Liver (tissue), 9 donors: Measurements from ENCODE around the gene SULT2A1. TPM values are rescaled to one million over a fixed set of nuclear protein-coding genes. Genes with fewer than 3 reads are reported as not detected.
"Not testable (repeated sequence)": the region's sequence is repeated elsewhere in the genome, so short reads cannot be mapped to it uniquely, and the experiment has no call there.

Experiments used
- DNase-seq: peaks from one replicate; pipeline ENCODE4 v3.0.0-alpha.2; 2017; ENCODE audit warnings: low spot score
- H3K27ac ChIP-seq, 2 donors: one replicate each; pipeline ENCODE4 v1.7.0; 2013; ENCODE audit warnings: inconsistent platforms in 2 of 2, low read length in 2 of 2, control low read depth in 1 of 2, low read depth in 1 of 2, mild to moderate bottlenecking in 1 of 2
- H3K27me3 ChIP-seq, 4 donors: one replicate each; pipeline versions ENCODE4 v1.6.1 to v1.7.0; 2013; ENCODE audit warnings: low read length in 3 of 4, inconsistent platforms in 1 of 4, mild to moderate bottlenecking in 1 of 4, moderate library complexity in 1 of 4; ENCODE audit not compliant: control insufficient read depth in 4 of 4, insufficient read depth in 4 of 4
- H3K36me3 ChIP-seq, 4 donors: one replicate each; pipeline versions ENCODE4 v1.6.1 to v1.7.0; 2013; ENCODE audit warnings: low read length in 3 of 4, mild to moderate bottlenecking in 3 of 4, low read depth in 1 of 4, moderate library complexity in 1 of 4; ENCODE audit not compliant: control insufficient read depth in 4 of 4, insufficient read depth in 3 of 4
- H3K4me1 ChIP-seq, 4 donors: one replicate each; pipeline versions ENCODE4 v1.6.1 to v1.7.0; 2013; ENCODE audit warnings: low read length in 3 of 4, mild to moderate bottlenecking in 3 of 4, moderate library complexity in 1 of 4; ENCODE audit not compliant: control insufficient read depth in 4 of 4, insufficient read depth in 4 of 4
- H3K4me3 ChIP-seq, 3 donors: one replicate each; pipeline versions ENCODE4 v1.6.1 to v1.7.0; 2013; ENCODE audit warnings: low read length in 3 of 3, control low read depth in 1 of 3, low read depth in 1 of 3, mild to moderate bottlenecking in 1 of 3
- H3K9ac ChIP-seq, 2 donors: one replicate each; pipeline ENCODE4 v1.7.0; 2013; ENCODE audit warnings: low read length in 2 of 2, mild to moderate bottlenecking in 2 of 2, moderate library complexity in 2 of 2, control low read depth in 1 of 2, low read depth in 1 of 2
- H3K9me3 ChIP-seq, 4 donors: one replicate each; pipeline versions ENCODE4 v1.6.1 to v1.7.0; 2013; ENCODE audit warnings: low read length in 3 of 4; ENCODE audit not compliant: control insufficient read depth in 4 of 4
- EGR1 ChIP-seq, 2 donors: IDR thresholded peaks; 2 replicates each; pipeline ENCODE4 v1.6.1; 2016 to 2018; ENCODE audit warnings: antibody characterized with exemption in 2 of 2, low read depth in 2 of 2
- FOXA1 ChIP-seq: IDR thresholded peaks from 2 replicates; pipeline ENCODE4 v1.6.1; 2016; ENCODE audit warnings: antibody characterized with exemption
- FOXA2 ChIP-seq: IDR thresholded peaks from 2 replicates; pipeline ENCODE4 v1.6.1; 2016; ENCODE audit warnings: antibody characterized with exemption
- GABPA ChIP-seq, 2 donors: IDR thresholded peaks in 1 of 2; conservative IDR thresholded peaks in 1 of 2; 2 replicates each; pipeline ENCODE4 v1.6.1; 2016; ENCODE audit warnings: antibody characterized with exemption in 2 of 2, mild to moderate bottlenecking in 1 of 2, moderate library complexity in 1 of 2
- HNF4A ChIP-seq, 2 donors: conservative IDR thresholded peaks; 2 replicates each; pipeline ENCODE4 v1.6.1; 2016; ENCODE audit warnings: antibody characterized with exemption in 2 of 2, mild to moderate bottlenecking in 2 of 2
- HNF4G ChIP-seq: IDR thresholded peaks from 2 replicates; pipeline ENCODE4 v1.6.1; 2016; ENCODE audit warnings: antibody characterized with exemption
- NR2F2 ChIP-seq: IDR thresholded peaks from 2 replicates; pipeline ENCODE4 v1.6.1; 2016; ENCODE audit warnings: antibody characterized with exemption
- RAD21 ChIP-seq, 2 donors: IDR thresholded peaks; 2 replicates each; pipeline ENCODE4 v1.6.1; 2016; ENCODE audit warnings: antibody characterized with exemption in 2 of 2, mild to moderate bottlenecking in 2 of 2
- RXRA ChIP-seq, 2 donors: IDR thresholded peaks; 2 replicates each; pipeline ENCODE4 v1.6.1; 2017 to 2018; ENCODE audit warnings: antibody characterized with exemption in 2 of 2, mild to moderate bottlenecking in 1 of 2
- TAF1 ChIP-seq: conservative IDR thresholded peaks from 2 replicates; pipeline ENCODE4 v1.6.1; 2016; ENCODE audit warnings: antibody characterized with exemption, mild to moderate bottlenecking
- YY1 ChIP-seq: IDR thresholded peaks from 2 replicates; pipeline ENCODE4 v1.6.1; 2016; ENCODE audit warnings: antibody characterized with exemption, mild to moderate bottlenecking
- WGBS: extraction: QIAGEN DNeasy Blood & Tissue Kit; methylation state at CpG from one replicate; pipeline ENCODE4 v1.1.7; 2013; 5-methylcytosine and 5-hydroxymethylcytosine counted together
- polyA plus RNA-seq, 2 donors: library from polyadenylated mRNA; stranded (reverse) in 1 of 2; unstranded in 1 of 2; fragments of 200-250 nt in 1 of 2; fragments of >200 nt in 1 of 2; fragmentation: Nextera tagmentation in 1 of 2; extraction: Ambion mirVana in 1 of 2; gene quantifications; one replicate each; pipeline versions ENCODE4 v1.2.1 to v1.2.3, GENCODE V29; 2013 to 2015
- total RNA-seq, 2 donors: library from RNA; depleted of rRNA; stranded (reverse); fragments of >200 nt; gene quantifications; one replicate each; pipeline ENCODE4 v1.2.3, GENCODE V29; 2014
- TF ChIP-seq, protein P1 (sequence below): IDR thresholded peaks from 2 replicates; pipeline ENCODE4 v1.6.1; 2016; ENCODE audit warnings: antibody characterized with exemption
- TF ChIP-seq, protein P2 (sequence below): IDR thresholded peaks from 2 replicates; pipeline ENCODE4 v1.6.1; 2016; ENCODE audit warnings: antibody characterized with exemption, mild to moderate bottlenecking
- TF ChIP-seq, protein P3 (sequence below): fragments of 150-350 bp; IDR thresholded peaks from 2 replicates; pipeline ENCODE4 v1.5.1; 2017; ENCODE audit warnings: improper control_type of control experiment, low read depth, low read length; ENCODE audit not compliant: missing input control
- TF ChIP-seq, protein P4 (sequence below): IDR thresholded peaks from 2 replicates; pipeline ENCODE4 v1.6.1; 2016; ENCODE audit warnings: antibody characterized with exemption
- TF ChIP-seq, protein P5 (sequence below): IDR thresholded peaks from 2 replicates; pipeline ENCODE4 v1.6.1; 2016; ENCODE audit warnings: antibody characterized with exemption
- donor health status: healthy.
- donor health status: healthy.
- donor health status: healthy.
- donor health status: healthy.
- donor health status: healthy.

The SULT2A1 gene
- total and polyA plus RNA-seq, 4 donors: 22.9 to 892 (median 691) TPM

DNA sequence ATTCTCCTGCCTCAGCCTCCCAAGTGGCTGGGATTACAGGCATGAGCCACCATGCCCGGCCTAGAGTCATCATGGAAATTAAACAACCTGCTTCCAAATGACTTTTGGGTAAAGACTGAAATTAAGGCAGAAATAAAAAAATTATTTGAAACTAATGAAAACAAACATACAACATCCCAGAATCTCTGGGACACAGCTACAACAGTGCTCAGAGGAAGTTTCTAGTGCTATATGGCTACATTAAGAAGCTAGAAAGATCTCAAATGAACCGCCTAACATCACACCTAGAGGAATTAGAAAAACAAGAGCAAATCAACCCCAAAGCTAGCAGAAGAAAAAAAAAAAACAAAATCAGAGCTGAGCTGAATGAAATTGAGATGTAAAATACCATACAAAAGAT is 24.1 kb upstream of the SULT2A1 start:
- WGBS: 88% methylated on average over 1 of the region's 2 CpGs
- not testable (repeated sequence) for DNase-seq, H3K27me3 ChIP-seq, H3K36me3 ChIP-seq, H3K9ac ChIP-seq, H3K4me3 ChIP-seq, H3K27ac ChIP-seq, H3K9me3 ChIP-seq, H3K4me1 ChIP-seq

DNA sequence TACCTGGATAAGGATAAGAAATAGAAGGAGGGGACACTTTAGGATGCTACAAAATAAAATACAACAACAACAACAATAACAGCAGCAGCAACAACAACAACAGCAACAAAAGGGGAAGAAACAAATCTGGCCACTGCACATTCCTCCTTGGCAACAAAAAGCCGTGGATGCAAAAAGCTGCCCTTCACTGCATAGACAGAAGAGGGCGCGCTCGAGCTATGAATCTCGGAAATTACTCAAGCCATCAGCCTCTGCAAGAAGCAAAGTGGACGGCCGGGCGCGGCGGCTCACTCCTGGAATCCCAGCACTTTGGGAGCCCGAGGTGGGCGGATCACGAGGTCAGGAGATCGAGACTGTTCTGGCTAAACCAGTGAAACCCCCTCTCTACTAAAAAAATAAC is 23.2 kb upstream of the SULT2A1 start:
- WGBS: under 1% methylated on average over 5 of the region's 14 CpGs
- DNase-seq, H3K27me3 ChIP-seq, H3K36me3 ChIP-seq, H3K4me1 ChIP-seq, H3K9me3 ChIP-seq, H3K4me3 ChIP-seq, H3K9ac ChIP-seq, H3K27ac ChIP-seq: not testable (repeated sequence)
- TF ChIP-seq RAD21 (IDR thresholded peaks at IDR 0.05): peak in 1 of 2 donors; percentile 13

DNA sequence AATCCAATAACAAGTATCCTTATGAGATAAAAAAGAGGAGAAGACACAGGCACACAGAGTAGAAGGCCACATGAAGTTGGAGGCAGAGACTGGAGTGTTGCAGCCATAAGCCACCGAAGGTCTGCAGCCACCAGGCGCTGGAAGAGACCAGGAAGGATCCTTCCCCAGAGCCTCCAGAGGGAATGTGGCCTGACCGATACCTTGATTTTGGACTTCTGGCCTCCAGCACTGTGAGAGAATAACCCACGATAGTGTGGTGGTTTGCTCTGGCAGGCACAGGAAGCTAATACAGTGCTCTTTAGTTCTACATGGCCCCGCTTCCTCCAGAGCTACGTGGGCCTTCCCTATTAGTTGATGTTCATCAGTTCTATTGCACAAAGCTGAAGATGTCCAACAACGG is 15.3 kb upstream of the SULT2A1 start:
- WGBS: 84% methylated on average over 7 of the region's 7 CpGs
- Histone ChIP-seq H3K9ac (no peak overlapping the region), H3K4me1 (peaks cover 4 to 6% (median 5%) of the 10 kb centered on the region in 4 donors), H3K36me3 (no peaks in the 10 kb centered on the region), H3K9me3 (no peaks in the 10 kb centered on the region), H3K27me3 (no peaks in the 10 kb centered on the region), H3K27ac (no peak overlapping the region), H3K4me3 (no peak overlapping the region)
- no peak for DNase-seq
- TF ChIP-seq RAD21 (IDR thresholded peaks at IDR 0.05) (no peak), TAF1 (no peak), EGR1 (IDR thresholded peaks at IDR 0.05; ENCODE audit: low read depth in 2 of 2) (no peak), FOXA2 (no peak), RXRA (IDR thresholded peaks at IDR 0.05) (no peak), GABPA (IDR thresholded peaks at IDR 0.05 in 1 of 2, conservative IDR thresholded peaks at IDR 0.05 in 1 of 2) (no peak), FOXA1 (no peak), NR2F2 (no peak), HNF4G (no peak), HNF4A (conservative IDR thresholded peaks at IDR 0.05) (no peak), YY1 (no peak)
- TF ChIP-seq, protein P1, sequence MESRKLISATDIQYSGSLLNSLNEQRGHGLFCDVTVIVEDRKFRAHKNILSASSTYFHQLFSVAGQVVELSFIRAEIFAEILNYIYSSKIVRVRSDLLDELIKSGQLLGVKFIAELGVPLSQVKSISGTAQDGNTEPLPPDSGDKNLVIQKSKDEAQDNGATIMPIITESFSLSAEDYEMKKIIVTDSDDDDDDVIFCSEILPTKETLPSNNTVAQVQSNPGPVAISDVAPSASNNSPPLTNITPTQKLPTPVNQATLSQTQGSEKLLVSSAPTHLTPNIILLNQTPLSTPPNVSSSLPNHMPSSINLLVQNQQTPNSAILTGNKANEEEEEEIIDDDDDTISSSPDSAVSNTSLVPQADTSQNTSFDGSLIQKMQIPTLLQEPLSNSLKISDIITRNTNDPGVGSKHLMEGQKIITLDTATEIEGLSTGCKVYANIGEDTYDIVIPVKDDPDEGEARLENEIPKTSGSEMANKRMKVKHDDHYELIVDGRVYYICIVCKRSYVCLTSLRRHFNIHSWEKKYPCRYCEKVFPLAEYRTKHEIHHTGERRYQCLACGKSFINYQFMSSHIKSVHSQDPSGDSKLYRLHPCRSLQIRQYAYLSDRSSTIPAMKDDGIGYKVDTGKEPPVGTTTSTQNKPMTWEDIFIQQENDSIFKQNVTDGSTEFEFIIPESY: no peak
- TF ChIP-seq, protein P2, sequence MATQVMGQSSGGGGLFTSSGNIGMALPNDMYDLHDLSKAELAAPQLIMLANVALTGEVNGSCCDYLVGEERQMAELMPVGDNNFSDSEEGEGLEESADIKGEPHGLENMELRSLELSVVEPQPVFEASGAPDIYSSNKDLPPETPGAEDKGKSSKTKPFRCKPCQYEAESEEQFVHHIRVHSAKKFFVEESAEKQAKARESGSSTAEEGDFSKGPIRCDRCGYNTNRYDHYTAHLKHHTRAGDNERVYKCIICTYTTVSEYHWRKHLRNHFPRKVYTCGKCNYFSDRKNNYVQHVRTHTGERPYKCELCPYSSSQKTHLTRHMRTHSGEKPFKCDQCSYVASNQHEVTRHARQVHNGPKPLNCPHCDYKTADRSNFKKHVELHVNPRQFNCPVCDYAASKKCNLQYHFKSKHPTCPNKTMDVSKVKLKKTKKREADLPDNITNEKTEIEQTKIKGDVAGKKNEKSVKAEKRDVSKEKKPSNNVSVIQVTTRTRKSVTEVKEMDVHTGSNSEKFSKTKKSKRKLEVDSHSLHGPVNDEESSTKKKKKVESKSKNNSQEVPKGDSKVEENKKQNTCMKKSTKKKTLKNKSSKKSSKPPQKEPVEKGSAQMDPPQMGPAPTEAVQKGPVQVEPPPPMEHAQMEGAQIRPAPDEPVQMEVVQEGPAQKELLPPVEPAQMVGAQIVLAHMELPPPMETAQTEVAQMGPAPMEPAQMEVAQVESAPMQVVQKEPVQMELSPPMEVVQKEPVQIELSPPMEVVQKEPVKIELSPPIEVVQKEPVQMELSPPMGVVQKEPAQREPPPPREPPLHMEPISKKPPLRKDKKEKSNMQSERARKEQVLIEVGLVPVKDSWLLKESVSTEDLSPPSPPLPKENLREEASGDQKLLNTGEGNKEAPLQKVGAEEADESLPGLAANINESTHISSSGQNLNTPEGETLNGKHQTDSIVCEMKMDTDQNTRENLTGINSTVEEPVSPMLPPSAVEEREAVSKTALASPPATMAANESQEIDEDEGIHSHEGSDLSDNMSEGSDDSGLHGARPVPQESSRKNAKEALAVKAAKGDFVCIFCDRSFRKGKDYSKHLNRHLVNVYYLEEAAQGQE: no peak
- TF ChIP-seq, protein P3, sequence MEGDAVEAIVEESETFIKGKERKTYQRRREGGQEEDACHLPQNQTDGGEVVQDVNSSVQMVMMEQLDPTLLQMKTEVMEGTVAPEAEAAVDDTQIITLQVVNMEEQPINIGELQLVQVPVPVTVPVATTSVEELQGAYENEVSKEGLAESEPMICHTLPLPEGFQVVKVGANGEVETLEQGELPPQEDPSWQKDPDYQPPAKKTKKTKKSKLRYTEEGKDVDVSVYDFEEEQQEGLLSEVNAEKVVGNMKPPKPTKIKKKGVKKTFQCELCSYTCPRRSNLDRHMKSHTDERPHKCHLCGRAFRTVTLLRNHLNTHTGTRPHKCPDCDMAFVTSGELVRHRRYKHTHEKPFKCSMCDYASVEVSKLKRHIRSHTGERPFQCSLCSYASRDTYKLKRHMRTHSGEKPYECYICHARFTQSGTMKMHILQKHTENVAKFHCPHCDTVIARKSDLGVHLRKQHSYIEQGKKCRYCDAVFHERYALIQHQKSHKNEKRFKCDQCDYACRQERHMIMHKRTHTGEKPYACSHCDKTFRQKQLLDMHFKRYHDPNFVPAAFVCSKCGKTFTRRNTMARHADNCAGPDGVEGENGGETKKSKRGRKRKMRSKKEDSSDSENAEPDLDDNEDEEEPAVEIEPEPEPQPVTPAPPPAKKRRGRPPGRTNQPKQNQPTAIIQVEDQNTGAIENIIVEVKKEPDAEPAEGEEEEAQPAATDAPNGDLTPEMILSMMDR: no peak
- TF ChIP-seq, protein P4, sequence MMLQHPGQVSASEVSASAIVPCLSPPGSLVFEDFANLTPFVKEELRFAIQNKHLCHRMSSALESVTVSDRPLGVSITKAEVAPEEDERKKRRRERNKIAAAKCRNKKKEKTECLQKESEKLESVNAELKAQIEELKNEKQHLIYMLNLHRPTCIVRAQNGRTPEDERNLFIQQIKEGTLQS: no peak
- TF ChIP-seq, protein P5, sequence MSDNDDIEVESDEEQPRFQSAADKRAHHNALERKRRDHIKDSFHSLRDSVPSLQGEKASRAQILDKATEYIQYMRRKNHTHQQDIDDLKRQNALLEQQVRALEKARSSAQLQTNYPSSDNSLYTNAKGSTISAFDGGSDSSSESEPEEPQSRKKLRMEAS: no peak
